HG03095 (cell line): ENCODE measurements around the gene SEMA3C.

Experiments used
- ATAC-seq: cut with Tn5 transposase; IDR thresholded peaks from one replicate; pipeline ENCODE4 v1.9.1; 2021; ENCODE audit warnings: moderate library complexity; ENCODE audit not compliant: unreplicated experiment

The SEMA3C gene

GRCh38 chr7:80918909-80919721 is at the start of gene SEMA3C:
TSS of gene SEMA3C (minus strand) at chr7:80919051. CDS start at chr7:80916781, 2,270 bp downstream.
- peak; percentile 55 for ATAC-seq

- ATAC-seq, result no peak
Observed at GRCh38 chr7:80968606-80969005, 49.8 kb upstream of the SEMA3C start.

GRCh38 chr7:80967917-80968297 is 49.1 kb upstream of the SEMA3C start:
- ATAC-seq, result no peak

GRCh38 chr7:80967071-80967916 is 48.4 kb upstream of the SEMA3C start:
- ATAC-seq, result no peak

- no peak for ATAC-seq
Observed at GRCh38 chr7:80960244-80960795, 41.5 kb upstream of the SEMA3C start.

GRCh38 chr7:80957226-80957777 is 38.5 kb upstream of the SEMA3C start:
- ATAC-seq, result no peak

GRCh38 chr7:80954191-80954590 is 35.3 kb upstream of the SEMA3C start:
- no peak for ATAC-seq

- ATAC-seq, result no peak
Observed at GRCh38 chr7:80950550-80950967, 31.7 kb upstream of the SEMA3C start.

GRCh38 chr7:80949449-80949848 is 30.6 kb upstream of the SEMA3C start:
- ATAC-seq, result no peak

GRCh38 chr7:80946858-80947257 is 28.0 kb upstream of the SEMA3C start:
- ATAC-seq, result no peak

- no peak for ATAC-seq
Observed at GRCh38 chr7:80945976-80946375, 27.1 kb upstream of the SEMA3C start.

- no peak for ATAC-seq
Observed at GRCh38 chr7:80943342-80943741, 24.5 kb upstream of the SEMA3C start.

GRCh38 chr7:80942261-80943041 is 23.6 kb upstream of the SEMA3C start:
- no peak for ATAC-seq

- no peak for ATAC-seq
Observed at GRCh38 chr7:80941208-80941758, 22.4 kb upstream of the SEMA3C start.

GRCh38 chr7:80940539-80941207 is 21.8 kb upstream of the SEMA3C start:
- no peak for ATAC-seq

GRCh38 chr7:80937336-80937735 is 18.5 kb upstream of the SEMA3C start:
- no peak for ATAC-seq

- ATAC-seq, result no peak
Observed at GRCh38 chr7:80935991-80936780, 17.3 kb upstream of the SEMA3C start.

- no peak for ATAC-seq
Observed at GRCh38 chr7:80934321-80934720, 15.5 kb upstream of the SEMA3C start.

- no peak for ATAC-seq
Observed at GRCh38 chr7:80932536-80932935, 13.7 kb upstream of the SEMA3C start.
